ENCODE results near the gene LAMB4. TPM values are rescaled to one million over a fixed set of nuclear protein-coding genes. Genes with fewer than 3 reads are reported as not detected.

LAMB4 gene
- total RNA-seq, 1 donor from 2014 or later: not detected

GRCh38 chr7:108079276-108079647 lies 50.9 kb downstream of the LAMB4 start:
- Histone ChIP-seq H3K27me3 (ENCODE audit: low read depth) (no peaks in the 10 kb centered on the region), H3K4me1 (peaks cover 20% of the 10 kb centered on the region), H3K27ac (no peak overlapping the region), H3K4me3 (no peak overlapping the region), H3K36me3 (no peaks in the 10 kb centered on the region), H3K9me3 (no peaks in the 10 kb centered on the region)
- no peak for ATAC-seq
- DNase-seq: no peak
- TF ChIP-seq CTCF (IDR thresholded peaks at IDR 0.05): no peak
- intact Hi-C loops (cut with DNase I): no loop called here

- TF ChIP-seq CTCF (IDR thresholded peaks at IDR 0.05): no peak
- Histone ChIP-seq H3K4me1 (peaks cover 20% of the 10 kb centered on the region), H3K9me3 (no peaks in the 10 kb centered on the region), H3K36me3 (no peaks in the 10 kb centered on the region), H3K4me3 (no peak overlapping the region), H3K27ac (no peak overlapping the region), H3K27me3 (ENCODE audit: low read depth) (no peaks in the 10 kb centered on the region)
- no peak for DNase-seq
- ATAC-seq: no peak
- intact Hi-C loops (cut with DNase I): no loop called here
Observed at GRCh38 chr7:108078691-108079090, 51.5 kb downstream of the LAMB4 start.

GRCh38 chr7:108078211-108078673 lies 51.9 kb downstream of the LAMB4 start:
- no peak for DNase-seq

GRCh38 chr7:108077709-108078108 lies 52.5 kb downstream of the LAMB4 start:
- no peaks in the 10 kb centered on the region for H3K27me3 ChIP-seq (ENCODE audit: low read depth)
- ATAC-seq: no peak
- no peak for DNase-seq
- H3K4me3 ChIP-seq: no peak overlapping the region
- no peaks in the 10 kb centered on the region for H3K9me3 ChIP-seq
- no peaks in the 10 kb centered on the region for H3K36me3 ChIP-seq
- H3K4me1 ChIP-seq: peaks cover 24% of the 10 kb centered on the region
- intact Hi-C loops (cut with DNase I): no loop called here
- TF ChIP-seq CTCF (IDR thresholded peaks at IDR 0.05): no peak
- H3K27ac ChIP-seq: no peak overlapping the region

More at GRCh38 chr7:108078211-108078673, 51.9 kb downstream of the LAMB4 start:
- no peak for ATAC-seq
- Histone ChIP-seq H3K4me3 (no peak overlapping the region), H3K36me3 (no peaks in the 10 kb centered on the region), H3K4me1 (peaks cover 24% of the 10 kb centered on the region), H3K27ac (no peak overlapping the region), H3K27me3 (ENCODE audit: low read depth) (no peaks in the 10 kb centered on the region), H3K9me3 (no peaks in the 10 kb centered on the region)
- intact Hi-C loops (cut with DNase I): no loop called here
- no peak for TF ChIP-seq CTCF (IDR thresholded peaks at IDR 0.05)

GRCh38 chr7:108076156-108076555 lies 54.0 kb downstream of the LAMB4 start:
- Histone ChIP-seq H3K27ac (no peak overlapping the region), H3K9me3 (no peaks in the 10 kb centered on the region), H3K4me3 (no peak overlapping the region), H3K4me1 (peaks cover 24% of the 10 kb centered on the region), H3K27me3 (ENCODE audit: low read depth) (no peaks in the 10 kb centered on the region), H3K36me3 (no peaks in the 10 kb centered on the region)
- intact Hi-C loops (cut with DNase I): no loop called here
- no peak for TF ChIP-seq CTCF (IDR thresholded peaks at IDR 0.05)
- no peak for DNase-seq
- ATAC-seq: no peak
